Measurements from ENCODE around the gene TUSC1. TPM values are rescaled to one million over a fixed set of nuclear protein-coding genes. Genes with fewer than 3 reads are reported as not detected.

The TUSC1 gene
- total RNA-seq, 2 donors from 2014 or later: 12.9 to 23.1 TPM

DNA sequence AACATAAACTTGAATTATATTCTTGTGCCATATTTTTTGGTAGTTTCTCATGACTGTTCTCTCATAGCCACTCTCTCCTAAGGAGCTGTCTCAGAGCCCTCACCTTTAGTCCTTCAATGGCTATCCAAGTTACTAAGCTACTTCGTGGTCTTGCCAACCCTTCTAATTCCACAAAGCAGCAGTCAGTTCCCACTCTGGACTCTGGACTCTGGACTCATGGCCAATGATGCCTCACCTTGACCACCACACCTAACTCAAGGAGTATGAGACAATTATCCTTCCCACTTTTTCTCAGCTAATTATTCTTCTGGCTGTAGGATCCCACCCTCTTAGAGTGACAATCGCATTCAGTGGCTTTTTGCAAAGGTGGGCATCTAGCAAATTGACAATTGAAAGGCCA, 42.2 kb downstream of the TUSC1 start:
- intact Hi-C loops (cut with DNase I): no loop called here

DNA sequence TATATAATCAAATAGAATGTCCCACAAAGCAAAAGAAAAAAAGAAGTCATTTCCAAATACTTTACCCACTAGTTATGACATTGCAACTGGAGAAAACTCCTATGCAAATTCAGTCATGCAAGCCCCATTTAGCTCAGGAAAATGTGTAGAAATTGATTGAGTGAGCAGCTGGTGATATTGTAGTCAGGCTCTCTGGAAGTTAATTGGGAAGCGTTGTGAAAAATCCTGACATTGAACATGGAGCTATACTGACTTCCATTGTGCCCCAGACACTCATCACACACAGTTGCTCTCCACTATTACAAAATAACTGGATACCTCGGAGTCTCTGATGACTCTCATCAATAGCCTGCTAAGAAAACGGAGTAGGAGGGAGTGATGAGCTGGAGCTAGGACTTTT, 49.0 kb downstream of the TUSC1 start:
- intact Hi-C loops (cut with DNase I): no loop called here
- DNase-seq (ENCODE audit: low spot score): no peak

More for the DNA sequence above, 42.2 kb downstream of the TUSC1 start:
- DNase-seq (ENCODE audit: low spot score): no peak

Measured in posterior vena cava (tissue), 2 donors.